T1000 (cell line): ENCODE measurements around the gene UBL7.

ENCODE experiments used
- DNase-seq: peaks from one replicate; lab custom pipeline; 2025; ENCODE audit warnings: mixed read lengths; lab: John Stamatoyannopoulos, UW

Gene UBL7

DNA sequence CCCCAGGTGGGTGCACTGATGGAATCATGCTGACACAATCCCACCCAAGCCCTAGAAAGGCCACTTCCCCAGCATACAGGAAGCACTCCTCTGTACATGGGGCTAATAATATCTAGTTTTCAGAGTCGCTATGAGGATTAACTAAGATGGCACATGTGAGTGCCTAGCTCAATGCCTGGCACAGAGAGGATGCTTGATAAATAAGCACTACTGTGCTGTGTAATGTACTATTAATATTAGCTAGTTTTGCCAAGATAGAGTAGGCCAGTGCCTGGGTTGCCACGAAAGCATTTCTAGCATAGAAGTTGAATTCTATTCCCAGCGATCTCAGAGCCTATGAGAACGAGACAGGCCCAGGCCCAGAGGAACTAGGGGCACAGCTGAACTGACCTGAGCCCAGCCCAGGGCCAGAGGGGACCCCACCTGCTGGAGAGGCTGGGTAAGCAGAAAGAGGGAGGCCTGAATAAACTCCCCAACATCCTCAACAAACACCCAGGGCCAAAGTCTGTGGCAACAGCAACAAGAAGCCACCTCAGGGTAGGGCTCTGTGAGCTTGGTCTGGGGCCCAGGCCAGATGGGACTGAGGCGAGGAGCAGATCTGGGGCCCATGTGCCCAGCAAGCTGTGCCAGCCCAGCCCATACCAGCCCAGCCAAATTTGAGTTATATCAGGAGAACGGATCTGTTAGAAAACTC, 19.6 kb downstream of the UBL7 start:
- DNase-seq: no peak

GRCh38 chr15:74438721-74439316, 22.1 kb downstream of the UBL7 start:
- peak; percentile 42 for DNase-seq

DNA sequence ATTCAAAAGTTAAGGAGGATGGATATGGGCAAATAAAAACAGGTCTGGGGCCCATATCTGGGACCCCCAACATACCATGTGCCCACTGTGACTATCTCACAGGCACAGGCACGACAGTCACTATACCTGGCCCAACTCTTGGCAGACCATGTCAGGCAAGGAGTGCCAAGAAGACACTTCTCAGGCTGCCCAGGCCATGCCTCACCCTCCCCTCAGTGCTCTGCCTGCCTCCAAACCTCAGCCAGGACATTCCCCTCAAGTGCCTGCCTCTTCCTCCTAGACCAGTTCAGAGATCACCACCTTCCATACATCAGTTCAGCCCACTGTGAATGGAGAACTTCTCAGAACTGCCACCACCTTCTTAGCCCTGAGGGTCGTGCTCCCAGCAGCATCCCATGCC, 22.8 kb downstream of the UBL7 start:
- DNase-seq: no peak

DNA sequence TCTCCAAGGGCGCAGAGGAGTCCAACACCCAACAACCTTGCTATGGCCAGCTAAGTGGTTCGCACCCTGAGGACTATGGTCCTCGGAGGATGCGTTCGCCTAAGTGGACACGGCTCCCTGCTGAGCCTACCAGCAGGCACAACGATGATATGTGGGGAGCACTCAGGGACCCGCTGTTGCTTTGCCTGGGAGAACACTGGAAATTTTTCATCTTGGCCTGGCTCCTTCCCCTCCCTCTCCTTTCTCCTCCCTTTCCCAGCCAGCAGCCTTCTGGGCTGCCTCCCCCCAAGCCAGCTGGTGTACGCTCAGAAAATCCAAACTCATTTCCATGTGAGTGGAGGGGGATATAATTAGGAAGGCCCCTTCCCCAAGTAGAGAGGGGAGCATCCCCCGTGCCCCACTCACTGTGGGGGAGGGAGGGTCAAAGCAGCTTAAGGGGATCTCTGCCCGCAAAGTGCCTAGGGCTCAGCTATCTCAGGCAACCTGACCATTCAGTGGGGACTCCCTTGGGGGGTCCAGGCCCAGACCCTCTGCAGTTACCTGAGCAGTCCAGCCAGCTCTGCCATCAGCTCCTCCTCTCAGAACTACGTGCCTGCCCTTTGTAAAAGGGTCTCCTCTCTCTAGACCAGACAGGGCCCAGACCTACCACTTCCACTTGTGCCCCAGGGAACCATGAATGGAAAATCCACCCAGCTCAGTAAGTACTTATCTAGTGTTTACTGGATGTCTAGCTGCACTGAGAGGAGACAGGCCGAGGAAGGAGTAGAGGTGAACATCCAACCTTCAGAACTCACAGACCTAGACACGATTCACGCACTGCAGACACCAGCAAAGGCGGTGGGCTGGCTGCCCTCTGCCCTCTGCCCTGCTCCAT, 26.5 kb downstream of the UBL7 start:
- no peak for DNase-seq

GRCh38 chr15:74433592-74434262, 27.2 kb downstream of the UBL7 start, which contains the start of gene SEMA7A:
Gene SEMA7A (minus strand): TSS chr15:74433958. CDS start chr15:74433918, 40 bp downstream.
- DNase-seq: peak; percentile 78

GRCh38 chr15:74432968-74433591, 27.9 kb downstream of the UBL7 start:
- no peak for DNase-seq

GRCh38 chr15:74432271-74432967, 28.5 kb downstream of the UBL7 start:
- no peak for DNase-seq

- DNase-seq: no peak
These were observed 29.3 kb downstream of the UBL7 start for GRCh38 chr15:74431645-74432044.

DNA sequence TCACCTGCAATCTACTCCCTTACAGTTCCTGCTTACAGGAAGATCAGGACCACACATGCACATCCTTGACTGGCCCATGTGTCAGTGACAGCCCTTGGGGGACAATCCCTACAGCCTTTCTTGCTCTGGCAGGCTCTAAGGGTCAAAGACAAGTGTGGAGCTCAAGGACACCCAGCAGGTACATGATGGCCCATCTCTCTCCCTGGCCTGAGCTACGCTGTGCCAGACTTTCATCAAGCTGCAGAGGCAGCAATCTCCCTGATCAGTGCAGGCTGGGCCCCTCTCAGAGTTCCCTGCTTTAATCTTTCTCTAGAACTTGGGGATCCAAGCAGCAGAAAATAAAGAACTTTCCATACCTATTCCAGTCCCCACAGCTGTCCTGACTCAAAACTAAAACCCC, 29.8 kb downstream of the UBL7 start:
- DNase-seq: no peak

DNA sequence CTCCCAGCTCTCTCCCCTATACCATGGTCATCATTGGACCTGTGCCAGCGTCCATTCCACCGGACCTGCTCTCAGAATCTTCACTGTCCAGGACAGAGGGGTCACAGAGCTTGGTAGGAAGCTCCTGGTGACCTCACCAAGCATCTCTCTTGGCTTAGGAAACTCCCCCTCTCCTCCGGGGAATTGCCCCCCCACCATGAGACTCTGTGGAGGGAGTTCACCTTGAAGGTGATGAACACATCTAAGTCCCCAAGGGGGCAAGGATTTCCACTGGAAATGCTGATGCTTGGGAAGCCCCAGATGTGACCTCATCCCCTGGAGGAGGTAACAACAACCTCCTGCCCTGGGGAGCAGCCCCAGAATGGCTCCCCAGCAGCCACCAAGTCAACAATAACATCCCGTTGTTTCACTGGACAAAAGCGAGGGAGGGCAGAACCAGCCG, 30.4 kb downstream of the UBL7 start:
- DNase-seq: no peak

GRCh38 chr15:74429781-74430400, 31.1 kb downstream of the UBL7 start:
- no peak for DNase-seq

GRCh38 chr15:74428970-74429780, 31.8 kb downstream of the UBL7 start:
- DNase-seq: no peak

DNA sequence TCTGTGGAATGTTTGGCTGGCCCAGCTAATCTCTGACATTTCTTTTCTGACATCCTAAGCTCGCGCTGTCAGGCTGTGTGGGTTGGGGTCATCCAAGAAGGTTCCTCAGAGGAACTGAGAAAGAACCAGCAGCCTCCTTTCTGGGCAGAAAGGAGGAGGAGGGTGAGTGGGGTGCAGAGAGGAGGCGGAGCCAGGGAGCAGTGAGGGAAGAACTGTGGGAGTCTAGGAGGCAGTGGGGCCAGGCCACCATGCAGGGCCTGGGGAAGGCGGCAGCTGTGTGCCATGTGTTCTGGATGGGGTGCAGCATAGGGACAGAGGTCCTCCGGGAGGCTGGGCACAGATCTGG, 32.5 kb downstream of the UBL7 start:
- no peak for DNase-seq

DNA sequence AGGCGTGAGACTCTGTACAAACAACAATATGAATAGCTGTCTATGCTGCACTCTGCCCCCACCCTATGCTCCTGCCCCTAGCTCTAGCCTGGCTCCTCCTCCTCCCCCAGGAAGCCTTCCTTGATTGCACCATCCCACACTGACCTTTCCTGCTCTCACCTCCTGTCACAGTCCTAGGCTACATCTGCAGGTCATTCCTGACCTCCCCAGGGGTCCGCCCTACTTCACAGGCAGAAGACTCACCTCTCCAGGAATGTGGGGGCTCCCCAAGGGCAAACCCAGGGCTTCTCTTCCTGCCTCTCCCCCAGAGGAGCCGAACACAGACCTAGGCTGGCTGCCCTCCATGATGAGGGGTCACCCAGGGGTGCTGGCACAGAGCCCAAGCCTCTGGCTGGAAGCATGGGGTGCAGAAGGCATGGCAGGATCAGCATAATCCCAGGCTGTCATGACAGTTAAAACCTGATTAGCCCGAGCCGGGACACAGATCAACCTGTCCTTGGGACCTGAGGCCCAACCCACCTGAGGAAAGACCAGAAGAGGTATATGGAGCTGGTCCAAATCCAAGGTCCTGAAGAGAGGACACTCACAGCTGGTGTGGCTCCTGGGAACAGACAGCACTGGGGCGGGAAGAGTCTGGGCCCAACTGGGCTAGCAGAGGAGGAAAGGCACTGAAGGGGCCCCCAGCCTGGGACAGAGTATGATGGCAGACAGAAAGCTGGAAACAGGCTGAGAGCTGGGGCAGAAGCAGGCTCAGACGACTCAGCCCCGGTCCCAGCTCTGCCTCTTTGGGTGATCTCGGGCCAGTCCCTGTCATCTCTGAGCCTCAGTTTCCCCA, 33.1 kb downstream of the UBL7 start:
- no peak for DNase-seq

DNA sequence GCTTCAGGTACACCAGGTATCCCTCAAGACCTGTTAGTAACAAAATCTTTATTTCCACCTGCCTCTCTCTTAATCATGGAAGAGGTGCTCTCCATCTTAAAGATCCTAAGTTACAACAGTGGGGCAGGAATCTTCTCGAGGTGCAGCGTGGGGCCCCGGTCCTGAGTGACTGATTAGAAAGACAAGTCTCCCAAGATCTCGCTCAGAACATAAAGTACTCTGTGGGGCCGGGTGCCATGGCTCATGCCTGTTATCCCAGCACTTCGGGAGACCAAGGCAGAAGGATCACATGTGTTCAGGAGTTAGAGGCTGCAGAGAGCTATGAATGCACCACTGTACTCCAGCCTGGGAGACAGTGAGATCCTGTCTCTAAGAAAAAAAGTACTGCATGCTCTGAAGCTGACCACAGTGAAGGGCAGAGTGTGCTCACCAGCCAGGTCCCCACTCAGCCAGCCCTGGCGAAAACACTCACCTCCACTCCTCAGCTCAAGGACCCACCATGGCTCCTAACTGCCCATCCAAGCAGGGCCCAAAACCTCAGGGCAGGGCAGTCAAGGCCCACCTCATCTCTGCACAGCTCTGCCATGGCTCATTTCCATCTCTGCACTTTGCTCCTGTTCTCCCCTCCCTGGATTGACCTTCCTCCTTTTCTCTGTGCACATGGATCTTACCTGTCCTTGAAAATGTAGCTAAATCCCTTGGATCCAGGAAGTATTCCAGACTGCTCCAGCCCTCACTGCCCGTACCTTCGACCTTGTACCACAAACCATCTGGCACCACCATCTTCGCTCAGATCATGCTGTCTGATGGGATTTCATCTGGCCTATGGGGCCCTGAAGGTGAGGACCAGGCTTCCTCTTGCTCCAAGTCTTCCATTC, 34.3 kb downstream of the UBL7 start:
- DNase-seq: no peak

DNA sequence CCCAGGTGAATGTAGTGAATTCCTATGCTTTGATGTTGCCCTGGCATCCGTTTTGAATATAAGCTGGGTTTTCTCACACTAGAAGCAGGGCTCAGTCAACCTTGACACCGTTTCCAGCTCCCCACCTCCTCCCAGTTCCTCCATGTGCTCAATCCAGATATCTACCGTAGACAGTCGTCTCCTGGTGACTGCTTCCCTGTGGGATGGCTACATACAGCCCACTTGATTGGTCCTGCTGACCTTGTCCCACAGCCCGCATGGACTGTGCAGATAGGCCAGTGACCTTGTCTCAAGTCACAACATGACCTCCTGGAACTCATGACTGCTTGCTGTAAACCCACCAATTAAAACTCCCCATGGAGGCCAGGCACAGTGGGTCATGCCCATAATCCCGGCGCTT, 35.3 kb downstream of the UBL7 start:
- DNase-seq: no peak

- DNase-seq: no peak
These were observed 35.9 kb downstream of the UBL7 start for GRCh38 chr15:74424901-74425528.
